Left lung (tissue), 10 donors: ENCODE results near the gene AP5Z1. TPM values are rescaled to one million over a fixed set of nuclear protein-coding genes. Genes with fewer than 3 reads are reported as not detected.

ENCODE experiments used
- ATAC-seq: fragments of 200-7000 bp; cut with Tn5 transposase; one replicate; pipeline ENCODE4 v1.9.1; 2020; ENCODE audit warnings: moderate library complexity
- DNase-seq, 4 donors: peaks; one replicate each; pipeline ENCODE4 v3.0.0-alpha.2; 2013 to 2020
- H3K27ac ChIP-seq, 2 donors: fragments of 200-600 bp; sonication (generic) in 1 of 2; one replicate each; pipeline versions ENCODE4 v1.5.0 to v1.8.0; 2020 to 2021
- H3K27me3 ChIP-seq, 2 donors: fragments of 200-600 bp; sonication (generic) in 1 of 2; one replicate each; pipeline versions ENCODE4 v1.5.0 to v1.8.0; 2020 to 2021
- H3K36me3 ChIP-seq, 2 donors: fragments of 200-600 bp; sonication (generic) in 1 of 2; one replicate each; pipeline versions ENCODE4 v1.5.0 to v1.8.0; 2020 to 2021
- H3K4me1 ChIP-seq, 2 donors: fragments of 200-600 bp; one replicate each; pipeline ENCODE4 v1.8.0; 2021
- H3K4me3 ChIP-seq, 2 donors: fragments of 200-600 bp; sonication (generic) in 1 of 2; one replicate each; pipeline versions ENCODE4 v1.5.0 to v1.8.0; 2020 to 2021; ENCODE audit warnings: mild to moderate bottlenecking in 1 of 2
- H3K9me3 ChIP-seq, 2 donors: fragments of 200-600 bp; sonication (generic) in 1 of 2; one replicate each; pipeline versions ENCODE4 v1.5.0 to v1.8.0; 2020 to 2021
- intact Hi-C, 2 donors: fragments of 100-400 bp; cut with DNase I; formaldehyde crosslinking; loops; one replicate each; pipeline versions ENCODE4 v1.11.2 to v1.14.2; 2022
- polyA plus RNA-seq, 6 donors: library from polyadenylated mRNA; unstranded; fragments of 120-200 nt; gene quantifications; one replicate each; pipeline ENCODE4 v1.2.1, GENCODE V29; 2013; ENCODE audit not compliant: insufficient read length in 6 of 6
- total RNA-seq, 2 donors: library from RNA; stranded (reverse); fragmentation: NEBNext Ultra II Directional; extraction: Animal tissue kit (Norgen Biotek cat#: 25700); gene quantifications; one replicate each; pipeline ENCODE4 v1.2.1, GENCODE V29; 2021
- TF ChIP-seq, protein P1 (sequence below), 2 donors: fragments of 200-600 bp; sonication (generic) in 1 of 2; IDR thresholded peaks; one replicate each; pipeline versions ENCODE4 v1.5.0 to v1.8.0; 2021; ENCODE audit warnings: antibody characterized with exemption in 2 of 2
- donor health status: DM: no; HTN: yes; CAD: no.
- donor health status: DM: no; HTN: no; CAD: no.

AP5Z1 gene
- total and polyA plus RNA-seq, 8 donors = 16.9 to 49.5 (median 22.5) TPM

DNA sequence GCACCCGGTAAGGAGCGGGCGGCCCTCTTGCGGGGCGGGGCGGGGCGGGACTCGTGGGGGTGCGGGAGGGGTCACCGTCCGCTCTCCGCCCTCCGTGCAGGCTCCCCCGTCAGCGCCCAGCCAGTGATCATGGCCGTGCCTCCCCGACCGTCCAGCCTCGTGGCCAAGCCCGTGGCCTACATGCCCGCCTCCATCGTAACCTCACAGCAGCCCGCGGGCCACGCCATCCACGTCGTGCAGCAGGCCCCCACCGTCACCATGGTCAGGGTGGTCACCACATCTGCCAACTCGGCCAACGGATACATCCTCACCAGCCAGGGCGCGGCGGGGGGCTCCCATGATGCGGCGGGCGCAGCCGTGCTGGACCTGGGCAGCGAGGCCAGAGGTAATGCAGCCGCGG, 16.2 kb upstream of the AP5Z1 start:
- DNase-seq (peak in 1 of 4 donors; percentile 74), ATAC-seq (no peak)
- Histone ChIP-seq H3K4me1 (peaks cover 0 to 2% of the 10 kb centered on the region in 2 donors), H3K27me3 (no peaks in the 10 kb centered on the region), H3K27ac (no peak overlapping the region), H3K4me3 (no peak overlapping the region), H3K9me3 (no peaks in the 10 kb centered on the region), H3K36me3 (peaks cover 0 to 100% of the 10 kb centered on the region in 2 donors)
- intact Hi-C loops = loop anchor here in 1 of 2 donors (10.0 kb wide), 1 partner anchor 144 kb away; no protein-coding TSS in a partner anchor
- TF ChIP-seq, protein P1, sequence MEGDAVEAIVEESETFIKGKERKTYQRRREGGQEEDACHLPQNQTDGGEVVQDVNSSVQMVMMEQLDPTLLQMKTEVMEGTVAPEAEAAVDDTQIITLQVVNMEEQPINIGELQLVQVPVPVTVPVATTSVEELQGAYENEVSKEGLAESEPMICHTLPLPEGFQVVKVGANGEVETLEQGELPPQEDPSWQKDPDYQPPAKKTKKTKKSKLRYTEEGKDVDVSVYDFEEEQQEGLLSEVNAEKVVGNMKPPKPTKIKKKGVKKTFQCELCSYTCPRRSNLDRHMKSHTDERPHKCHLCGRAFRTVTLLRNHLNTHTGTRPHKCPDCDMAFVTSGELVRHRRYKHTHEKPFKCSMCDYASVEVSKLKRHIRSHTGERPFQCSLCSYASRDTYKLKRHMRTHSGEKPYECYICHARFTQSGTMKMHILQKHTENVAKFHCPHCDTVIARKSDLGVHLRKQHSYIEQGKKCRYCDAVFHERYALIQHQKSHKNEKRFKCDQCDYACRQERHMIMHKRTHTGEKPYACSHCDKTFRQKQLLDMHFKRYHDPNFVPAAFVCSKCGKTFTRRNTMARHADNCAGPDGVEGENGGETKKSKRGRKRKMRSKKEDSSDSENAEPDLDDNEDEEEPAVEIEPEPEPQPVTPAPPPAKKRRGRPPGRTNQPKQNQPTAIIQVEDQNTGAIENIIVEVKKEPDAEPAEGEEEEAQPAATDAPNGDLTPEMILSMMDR (IDR thresholded peaks at IDR 0.05) = no peak

DNA sequence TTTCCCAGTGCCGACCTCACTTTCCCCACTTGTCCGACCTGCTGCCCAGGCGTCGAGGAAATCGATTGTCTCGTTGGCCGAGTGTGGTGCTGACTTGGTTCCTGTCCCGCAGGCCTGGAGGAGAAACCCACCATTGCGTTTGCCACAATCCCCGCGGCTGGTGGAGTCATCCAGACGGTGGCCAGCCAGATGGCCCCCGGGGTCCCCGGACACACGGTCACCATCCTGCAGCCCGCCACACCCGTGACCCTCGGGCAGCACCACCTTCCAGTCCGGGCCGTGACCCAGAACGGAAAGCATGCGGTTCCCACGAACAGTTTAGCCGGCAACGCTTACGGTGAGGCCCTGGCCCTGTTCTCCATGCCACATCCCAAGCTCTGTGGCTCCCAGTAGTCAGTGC, 14.5 kb upstream of the AP5Z1 start:
- Histone ChIP-seq H3K27ac (no peak overlapping the region), H3K9me3 (no peaks in the 10 kb centered on the region), H3K4me3 (no peak overlapping the region), H3K4me1 (no peaks in the 10 kb centered on the region), H3K36me3 (peaks cover 0 to 99% of the 10 kb centered on the region in 2 donors), H3K27me3 (no peaks in the 10 kb centered on the region)
- DNase-seq = peak in 1 of 4 donors; percentile 65
- ATAC-seq = no peak
- intact Hi-C loops = no loop called here
- TF ChIP-seq, protein P1 (IDR thresholded peaks at IDR 0.05) = no peak

DNA sequence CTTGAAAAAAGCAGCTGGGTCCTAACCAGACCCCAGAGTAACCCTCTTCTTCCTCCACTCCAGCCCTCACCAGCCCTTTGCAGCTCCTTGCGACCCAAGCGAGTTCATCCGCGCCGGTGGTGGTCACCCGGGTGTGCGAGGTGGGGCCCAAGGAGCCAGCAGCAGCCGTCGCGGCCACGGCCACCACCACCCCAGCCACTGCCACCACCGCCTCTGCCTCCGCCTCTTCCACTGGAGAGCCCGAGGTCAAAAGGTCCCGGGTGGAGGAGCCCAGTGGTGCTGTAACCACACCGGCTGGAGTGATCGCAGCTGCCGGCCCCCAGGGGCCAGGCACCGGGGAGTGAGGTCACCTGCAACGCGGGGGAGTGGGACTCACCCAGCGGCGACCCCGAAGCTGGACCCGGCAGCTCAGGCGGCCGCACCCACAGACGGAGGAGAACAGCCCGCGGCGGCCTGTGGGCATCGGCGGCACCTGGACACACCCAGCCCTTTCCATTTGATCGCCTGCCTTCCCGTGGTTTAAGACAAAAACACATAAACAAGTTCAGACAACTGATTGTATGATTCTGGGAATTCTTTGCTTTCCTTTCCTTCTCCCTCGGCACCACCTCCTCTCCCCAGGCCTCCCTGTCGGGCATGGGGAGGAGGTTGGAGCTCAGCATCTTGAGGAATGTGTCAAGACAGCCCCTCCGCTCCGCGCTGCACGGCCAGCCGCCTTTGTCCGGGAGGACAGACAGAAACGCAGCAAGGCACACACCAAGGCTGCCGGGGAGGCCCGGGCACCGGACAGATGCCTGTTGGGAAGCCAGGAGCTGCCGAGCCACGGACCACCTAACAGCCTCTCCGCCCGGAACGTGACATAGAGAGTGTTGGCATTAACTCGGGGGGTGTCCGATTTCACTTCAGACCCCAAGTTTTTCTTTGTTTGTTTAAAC, 13.0 kb upstream of the AP5Z1 start:
- no peaks in the 10 kb centered on the region for H3K27me3 ChIP-seq
- intact Hi-C loops = no loop called here
- TF ChIP-seq, protein P1 (IDR thresholded peaks at IDR 0.05) = no peak

DNA sequence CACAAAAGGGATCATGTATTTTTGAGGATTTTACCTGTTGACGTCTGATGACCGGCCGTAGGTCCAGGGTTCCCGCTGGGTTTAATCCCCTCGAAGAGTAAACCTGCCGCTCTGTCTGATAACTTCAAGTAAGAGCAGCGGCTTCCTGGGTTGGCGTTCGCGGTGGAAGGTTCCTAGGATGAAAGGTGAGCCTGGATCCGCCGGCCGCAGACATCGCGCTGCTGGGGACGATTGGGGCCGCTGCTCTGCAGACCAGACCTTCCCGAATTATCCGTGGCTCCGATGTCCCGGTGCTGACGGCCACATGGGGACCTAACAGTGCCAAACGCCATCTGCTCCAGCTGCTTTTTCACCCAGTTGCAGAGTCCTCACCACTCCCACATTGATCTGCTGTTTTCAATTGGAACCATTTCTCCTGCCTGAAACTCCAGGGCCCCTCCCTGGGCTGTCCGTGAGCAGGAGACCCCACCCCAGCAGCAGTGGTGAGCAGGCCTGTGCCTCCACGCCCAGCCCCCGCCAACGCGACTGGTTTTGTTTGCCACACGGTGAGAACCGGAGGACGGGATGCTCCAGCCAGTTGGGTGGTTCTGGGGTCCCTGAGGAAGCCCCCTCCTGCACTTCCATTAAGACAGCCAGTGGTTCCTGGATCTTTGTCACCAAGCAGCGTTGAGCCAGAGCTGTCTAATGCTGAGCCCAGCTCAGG, 12.2 kb upstream of the AP5Z1 start:
- Histone ChIP-seq H3K4me3 (no peak overlapping the region), H3K27me3 (no peaks in the 10 kb centered on the region), H3K9me3 (no peaks in the 10 kb centered on the region), H3K36me3 (peaks cover 0 to 95% of the 10 kb centered on the region in 2 donors), H3K27ac (no peak overlapping the region), H3K4me1 (no peaks in the 10 kb centered on the region)
- ATAC-seq = no peak
- peak in 1 of 4 donors; percentile 59 for DNase-seq
- TF ChIP-seq, protein P1 (IDR thresholded peaks at IDR 0.05) = no peak
- intact Hi-C loops = no loop called here

More for the DNA sequence above, 13.0 kb upstream of the AP5Z1 start:
- Histone ChIP-seq H3K27ac (no peak overlapping the region), H3K9me3 (no peaks in the 10 kb centered on the region), H3K4me1 (no peaks in the 10 kb centered on the region), H3K4me3 (no peak overlapping the region), H3K36me3 (peaks cover 0 to 99% of the 10 kb centered on the region in 2 donors)
- DNase-seq (peak in 1 of 4 donors; percentile 80), ATAC-seq (no peak)

DNA sequence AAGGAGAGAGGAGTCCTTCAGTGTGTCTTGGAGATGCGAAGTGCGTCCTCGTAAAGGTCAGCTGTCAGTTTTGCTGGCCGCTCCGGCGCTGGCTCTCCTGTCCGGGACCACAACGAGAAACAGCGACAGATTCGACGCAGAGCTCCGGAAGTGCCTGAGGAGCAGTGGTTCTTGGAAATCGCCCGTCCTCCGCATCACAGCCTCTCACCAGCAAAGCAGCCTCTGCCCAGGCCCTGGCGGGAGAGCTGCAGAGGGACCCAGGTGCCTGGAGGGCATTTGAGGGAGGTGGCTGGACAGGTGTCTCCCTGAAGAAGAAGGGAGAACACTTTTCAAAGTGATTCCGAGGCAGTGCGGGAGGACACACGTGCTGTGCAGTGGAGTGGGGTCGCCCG, 11.6 kb upstream of the AP5Z1 start:
- intact Hi-C loops = no loop called here
- Histone ChIP-seq H3K27me3 (no peaks in the 10 kb centered on the region), H3K36me3 (peaks cover 0 to 90% of the 10 kb centered on the region in 2 donors), H3K9me3 (no peaks in the 10 kb centered on the region), H3K4me1 (no peaks in the 10 kb centered on the region), H3K27ac (no peak overlapping the region), H3K4me3 (no peak overlapping the region)
- peak in 1 of 4 donors; percentile 64 for DNase-seq
- no peak for ATAC-seq
- TF ChIP-seq, protein P1 (IDR thresholded peaks at IDR 0.05) = no peak
